ENCODE measurements around the gene ARHGAP6. TPM values are rescaled to one million over a fixed set of nuclear protein-coding genes. Genes with fewer than 3 reads are reported as not detected.

The ARHGAP6 gene
- total and polyA plus RNA-seq, 2 donors (not counting 3 experiments of a cell fraction or from before 2014, with no cell fraction given) = 0.69 to 0.83 TPM

DNA sequence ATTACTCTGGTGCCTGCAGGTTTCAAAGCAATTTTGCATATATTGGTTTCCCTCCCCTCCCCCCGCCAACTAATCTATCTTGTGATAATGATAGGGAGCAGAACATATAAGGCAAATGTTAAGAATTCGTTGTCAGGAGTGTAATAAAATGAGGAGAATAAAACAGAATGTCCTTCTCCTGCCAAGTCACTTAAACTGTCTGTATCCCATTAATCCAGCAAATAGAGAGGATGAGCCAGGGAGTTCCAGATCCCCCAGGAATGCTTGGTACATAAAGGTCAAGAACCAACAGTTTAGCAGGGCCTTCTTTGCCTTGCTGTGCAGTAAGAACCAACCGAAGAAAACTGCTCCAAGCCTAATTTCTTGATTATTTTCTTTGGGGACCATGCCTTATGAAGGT lies 231.1 kb downstream of the ARHGAP6 start:
- Histone ChIP-seq H2AFZ (ENCODE audit: low read depth, low read length) (no peak overlapping the region), H3K4me1 (ENCODE audit: control insufficient read depth, extremely low read depth, insufficient read depth, low read length) (peaks cover 7% of the 10 kb centered on the region), H3K27me3 (ENCODE audit: control insufficient read depth in 2 of 2, insufficient read depth in 2 of 2, low read length in 2 of 2) (no peaks in the 10 kb centered on the region), H3K4me2 (ENCODE audit: insufficient read depth, low read length) (no peak overlapping the region), H3K9me3 (replicated peaks; ENCODE audit: control insufficient read depth, insufficient read depth, low read length) (no peaks in the 10 kb centered on the region), H3K9ac (replicated peaks; ENCODE audit: extremely low read depth, insufficient read depth, low read length) (no peak overlapping the region), H3K79me2 (ENCODE audit: control insufficient read depth, insufficient read depth, low read length) (no peaks in the 10 kb centered on the region), H3K4me3 (replicated peaks in 1 of 3; ENCODE audit: insufficient read depth in 1 of 3, low read depth in 1 of 3, low read length in 3 of 3) (no peak overlapping the region), H3K9me1 (replicated peaks; ENCODE audit: control insufficient read depth, extremely low read depth, insufficient read depth, low read length) (no peaks in the 10 kb centered on the region), H4K20me1 (replicated peaks; ENCODE audit: control insufficient read depth, extremely low read depth, insufficient read depth, low read length) (no peaks in the 10 kb centered on the region), H3K36me3 (ENCODE audit: control insufficient read depth in 2 of 2, extremely low read depth in 1 of 2, insufficient read depth in 2 of 2, low read length in 2 of 2) (no peaks in the 10 kb centered on the region), H3K27ac (ENCODE audit: insufficient read depth, low read depth, low read length) (no peak overlapping the region)
- ChIA-PET CTCF (no interaction called here), POLR2A (no interaction called here)
- intact Hi-C loops (cut with micrococcal nuclease) = no loop called here
- no peak for DNase-seq (ENCODE audit: low read depth, low spot score)
- FAIRE-seq = no peak
- dilution Hi-C loops (cut with MboI; ENCODE audit: extremely low pct_ligation_motif_present, low sequenced_read_pairs) = no loop called here
- no peak for TF ChIP-seq POLR2AphosphoS5 (IDR thresholded peaks at IDR 0.05; ENCODE audit: insufficient read depth, low read depth, low read length)
- TF ChIP-seq MYC (IDR thresholded peaks at IDR 0.05; ENCODE audit: low read depth, low read length) = no peak
- TF ChIP-seq, protein P1, sequence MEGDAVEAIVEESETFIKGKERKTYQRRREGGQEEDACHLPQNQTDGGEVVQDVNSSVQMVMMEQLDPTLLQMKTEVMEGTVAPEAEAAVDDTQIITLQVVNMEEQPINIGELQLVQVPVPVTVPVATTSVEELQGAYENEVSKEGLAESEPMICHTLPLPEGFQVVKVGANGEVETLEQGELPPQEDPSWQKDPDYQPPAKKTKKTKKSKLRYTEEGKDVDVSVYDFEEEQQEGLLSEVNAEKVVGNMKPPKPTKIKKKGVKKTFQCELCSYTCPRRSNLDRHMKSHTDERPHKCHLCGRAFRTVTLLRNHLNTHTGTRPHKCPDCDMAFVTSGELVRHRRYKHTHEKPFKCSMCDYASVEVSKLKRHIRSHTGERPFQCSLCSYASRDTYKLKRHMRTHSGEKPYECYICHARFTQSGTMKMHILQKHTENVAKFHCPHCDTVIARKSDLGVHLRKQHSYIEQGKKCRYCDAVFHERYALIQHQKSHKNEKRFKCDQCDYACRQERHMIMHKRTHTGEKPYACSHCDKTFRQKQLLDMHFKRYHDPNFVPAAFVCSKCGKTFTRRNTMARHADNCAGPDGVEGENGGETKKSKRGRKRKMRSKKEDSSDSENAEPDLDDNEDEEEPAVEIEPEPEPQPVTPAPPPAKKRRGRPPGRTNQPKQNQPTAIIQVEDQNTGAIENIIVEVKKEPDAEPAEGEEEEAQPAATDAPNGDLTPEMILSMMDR (IDR thresholded peaks at IDR 0.05; ENCODE audit: extremely low read depth in 1 of 2, insufficient read depth in 1 of 2, low read depth in 1 of 2, low read length in 2 of 2) = no peak
- TF ChIP-seq EZH2 (IDR thresholded peaks at IDR 0.05; ENCODE audit: borderline replicate concordance, low read depth, low read length, severe bottlenecking) = no peak
- TF ChIP-seq, protein P2, sequence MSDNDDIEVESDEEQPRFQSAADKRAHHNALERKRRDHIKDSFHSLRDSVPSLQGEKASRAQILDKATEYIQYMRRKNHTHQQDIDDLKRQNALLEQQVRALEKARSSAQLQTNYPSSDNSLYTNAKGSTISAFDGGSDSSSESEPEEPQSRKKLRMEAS (IDR thresholded peaks at IDR 0.05; ENCODE audit: insufficient read depth, insufficient read length) = no peak
- no peak for TF ChIP-seq POLR2A (IDR thresholded peaks at IDR 0.05; ENCODE audit: low read depth, low read length)
- no peak for TF ChIP-seq FOS (IDR thresholded peaks at IDR 0.05; ENCODE audit: borderline replicate concordance, insufficient read depth, low read length)
- TF ChIP-seq GATA2 (IDR thresholded peaks at IDR 0.05; ENCODE audit: insufficient read depth, insufficient read length, low read depth, low read length) = no peak
- TF ChIP-seq JUN (IDR thresholded peaks at IDR 0.05; ENCODE audit: borderline replicate concordance, insufficient read depth, insufficient read length, low read depth) = no peak
- BruUV-seq (replicated peaks) = no TSS peak
